GM06990 (cell line): ENCODE measurements around the gene HELZ.
"Not testable (repeated sequence)": the region's sequence is repeated elsewhere in the genome, so short reads cannot be mapped to it uniquely, and the experiment has no call there.

ENCODE experiments used
- DNase-seq: peaks from one replicate; pipeline ENCODE4 v3.0.0-alpha.2; 2011; ENCODE audit not compliant: insufficient read length; ENCODE audit errors: extremely low read depth
- H3K27me3 ChIP-seq: replicated peaks from 2 replicates; pipeline ENCODE4 v1.6.0; 2011; ENCODE audit warnings: low read length; ENCODE audit not compliant: control insufficient read depth, insufficient read depth
- H3K36me3 ChIP-seq: 2 replicates; pipeline ENCODE4 v1.5.1; 2011; ENCODE audit warnings: low read length; ENCODE audit not compliant: control insufficient read depth, insufficient read depth
- H3K4me3 ChIP-seq: replicated peaks from 2 replicates; pipeline ENCODE4 v1.5.1; 2011; ENCODE audit warnings: low read depth, mild to moderate bottlenecking, control low read depth, low read length
- CTCF ChIP-seq: IDR thresholded peaks from 2 replicates; pipeline ENCODE4 v1.5.1; 2011; ENCODE audit warnings: low read length, control low read depth, mild to moderate bottlenecking, inconsistent platforms; ENCODE audit not compliant: insufficient read depth, poor library complexity, severe bottlenecking

The HELZ gene

GRCh38 chr17:67151717-67152116 is 93.3 kb downstream of the HELZ start:
- TF ChIP-seq CTCF = no peak

GRCh38 chr17:67150826-67151225 is 94.2 kb downstream of the HELZ start:
- H3K27me3 ChIP-seq = no peaks in the 10 kb centered on the region
- no peak overlapping the region for H3K4me3 ChIP-seq
- no peak for TF ChIP-seq CTCF
- no peak for DNase-seq
- H3K36me3 ChIP-seq = peaks cover 5% of the 10 kb centered on the region

More at GRCh38 chr17:67151717-67152116, 93.3 kb downstream of the HELZ start:
- Histone ChIP-seq H3K4me3 (no peak overlapping the region), H3K27me3 (no peaks in the 10 kb centered on the region), H3K36me3 (peaks cover 5% of the 10 kb centered on the region)
- no peak for DNase-seq

- no peak for TF ChIP-seq CTCF
- H3K36me3 ChIP-seq = peaks cover 7% of the 10 kb centered on the region
Observed at GRCh38 chr17:67148352-67148751, 96.6 kb downstream of the HELZ start.

GRCh38 chr17:67145183-67145805 is 99.7 kb downstream of the HELZ start:
- Histone ChIP-seq H3K27me3 (no peaks in the 10 kb centered on the region), H3K36me3 (peaks cover 7% of the 10 kb centered on the region), H3K4me3 (no peak overlapping the region)
- DNase-seq = no peak
- TF ChIP-seq CTCF = no peak

More at GRCh38 chr17:67148352-67148751, 96.6 kb downstream of the HELZ start:
- DNase-seq = no peak
- no peaks in the 10 kb centered on the region for H3K27me3 ChIP-seq
- no peak overlapping the region for H3K4me3 ChIP-seq

- peaks cover 13% of the 10 kb centered on the region for H3K36me3 ChIP-seq
Observed at GRCh38 chr17:67143318-67143717, 101.7 kb downstream of the HELZ start.

GRCh38 chr17:67142030-67142429 is 103.0 kb downstream of the HELZ start:
- H3K36me3 ChIP-seq, DNase-seq, H3K4me3 ChIP-seq, H3K27me3 ChIP-seq: not testable (repeated sequence)

More at GRCh38 chr17:67143318-67143717, 101.7 kb downstream of the HELZ start:
- no peak for DNase-seq
- Histone ChIP-seq H3K4me3 (no peak overlapping the region), H3K27me3 (no peaks in the 10 kb centered on the region)
- TF ChIP-seq CTCF = no peak
